ENCODE measurements around the gene HPCAL4. TPM values are rescaled to one million over a fixed set of nuclear protein-coding genes. Genes with fewer than 3 reads are reported as not detected.

The HPCAL4 gene
- total and polyA plus RNA-seq, 10 of the 15 experiments (the other 5 are each of a cell fraction or from before 2014, with no cell fraction given): 0.05 to 0.18 (median 0.06) TPM; not detected in 5

GRCh38 chr1:39727221-39727931 is 36.1 kb upstream of the HPCAL4 start (continued):
- TF ChIP-seq MTA2 (IDR thresholded peaks at IDR 0.05; ENCODE audit: low read depth) (peak; percentile 66; the same call in 1 of the 2 replicates), SKIL (IDR thresholded peaks at IDR 0.05; ENCODE audit: low read depth, poor library complexity, severe bottlenecking) (peak; percentile 48), RELB (IDR thresholded peaks at IDR 0.05; ENCODE audit: low read depth) (0 out of 2 replicates have a peak, but pooled peaks have one; percentile 15)

DNA sequence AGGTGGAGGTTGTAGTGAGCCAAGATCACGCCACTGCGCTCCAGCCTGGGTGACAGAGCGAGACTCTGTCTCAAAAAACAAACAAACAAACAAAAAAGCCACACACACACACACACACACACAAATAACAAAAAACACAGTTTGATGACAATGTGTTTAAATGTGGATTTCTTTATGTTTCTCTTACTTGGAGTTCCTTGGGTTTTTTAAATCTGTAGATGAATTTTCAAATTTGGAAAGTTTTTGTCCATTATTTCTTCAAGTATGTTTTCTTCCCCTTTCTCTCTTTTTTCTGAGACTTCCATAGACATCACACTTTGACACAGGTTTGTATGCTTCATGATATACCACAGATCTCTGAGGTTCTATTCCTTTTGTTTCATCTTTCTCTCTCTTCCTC is 35.4 kb upstream of the HPCAL4 start:
- no peak overlapping the region for H3K9ac ChIP-seq (ENCODE audit: control insufficient read depth, insufficient read depth, low read length)
- peak; percentile 38 for FAIRE-seq
- no TSS peak for BruUV-seq (replicated peaks)
- DNase-seq (ENCODE audit: low read depth, low spot score): no peak
- SMC1A ChIA-PET (ENCODE audit: uncharacterized antibody, unreplicated experiment): interaction anchor here (0.7 to 3.2 kb wide), 5 partner anchors 9 to 118 kb away, joined by 3 to 10 read pairs (median 3); partner anchors contain the start of gene PPIE
- H3K9me3 ChIP-seq (replicated peaks; ENCODE audit: control insufficient read depth, insufficient read depth, low read length): no peaks in the 10 kb centered on the region; the same call in 2 of the 3 replicates
- no peak overlapping the region for H3K27ac ChIP-seq (ENCODE audit: control insufficient read depth, insufficient read depth)
- in situ Hi-C loops (cut with MboI) (no loop called here), intact Hi-C loops (cut with micrococcal nuclease; ENCODE audit: unreplicated experiment) (loop anchor here (10.0 kb wide), 1 partner anchor 262 kb away; no protein-coding TSS in a partner anchor)
- H3K27me3 ChIP-seq (replicated peaks in 1 of 2; ENCODE audit: control insufficient read depth in 2 of 2, insufficient read depth in 2 of 2, low read length in 1 of 2): no peaks in the 10 kb centered on the region
- H3K79me2 ChIP-seq (ENCODE audit: control insufficient read depth, insufficient read depth, low read length): no peaks in the 10 kb centered on the region
- 96% methylated on average over 3 of the region's 3 CpGs for WGBS (ENCODE audit: insufficient coverage, insufficient replicate concordance, low lambda C conversion rate, missing lambda C conversion rate)
- H3K4me3 ChIP-seq: no peak overlapping the region
- POLR2A ChIA-PET: interaction anchor here (0.6 kb wide), 1 partner anchor 12 kb away, joined by 3 read pairs; the partner anchor contains the start of gene PPIE
- H3K4me1 ChIP-seq (ENCODE audit: control insufficient read depth, insufficient read depth, low read length): peaks cover 14% of the 10 kb centered on the region
- RAD21 ChIA-PET (ENCODE audit: unreplicated experiment): no interaction called here
- H2AFZ ChIP-seq (ENCODE audit: control insufficient read depth, low read depth, low read length): no peak overlapping the region
- no peaks in the 10 kb centered on the region for H3K36me3 ChIP-seq (ENCODE audit: control insufficient read depth in 2 of 2, insufficient read depth in 2 of 2, low read length in 1 of 2)
- ATAC-seq: no peak
- CTCF ChIA-PET: interaction anchor here (0.8 to 2.3 kb wide), 5 partner anchors 10 to 328 kb away, joined by 3 to 9 read pairs (median 3); no protein-coding TSS in a partner anchor
- no peak overlapping the region for H3K4me2 ChIP-seq (ENCODE audit: control insufficient read depth, insufficient read depth)
- H4K20me1 ChIP-seq (ENCODE audit: control insufficient read depth, insufficient read depth): no peaks in the 10 kb centered on the region
- TF ChIP-seq TARDBP (IDR thresholded peaks at IDR 0.05; ENCODE audit: borderline replicate concordance) (no peak), BHLHE40 (IDR thresholded peaks at IDR 0.05; ENCODE audit: borderline replicate concordance in 1 of 2, low read depth in 2 of 2, low read length in 1 of 2) (no peak), ZNF687 (IDR thresholded peaks at IDR 0.05) (no peak), ZNF24 (IDR thresholded peaks at IDR 0.05) (no peak)

All from GM12878 (cell line).